Measurements from ENCODE around the gene IREB2.

The IREB2 gene

GRCh38 chr15:78437107-78437761 lies 782 bp upstream of the IREB2 start:
- DNase-seq (ENCODE audit: low spot score) = no peak

GRCh38 chr15:78438619-78439285 lies 736 bp downstream of the IREB2 start:
- DNase-seq (ENCODE audit: low spot score) = peak; percentile 12

DNA sequence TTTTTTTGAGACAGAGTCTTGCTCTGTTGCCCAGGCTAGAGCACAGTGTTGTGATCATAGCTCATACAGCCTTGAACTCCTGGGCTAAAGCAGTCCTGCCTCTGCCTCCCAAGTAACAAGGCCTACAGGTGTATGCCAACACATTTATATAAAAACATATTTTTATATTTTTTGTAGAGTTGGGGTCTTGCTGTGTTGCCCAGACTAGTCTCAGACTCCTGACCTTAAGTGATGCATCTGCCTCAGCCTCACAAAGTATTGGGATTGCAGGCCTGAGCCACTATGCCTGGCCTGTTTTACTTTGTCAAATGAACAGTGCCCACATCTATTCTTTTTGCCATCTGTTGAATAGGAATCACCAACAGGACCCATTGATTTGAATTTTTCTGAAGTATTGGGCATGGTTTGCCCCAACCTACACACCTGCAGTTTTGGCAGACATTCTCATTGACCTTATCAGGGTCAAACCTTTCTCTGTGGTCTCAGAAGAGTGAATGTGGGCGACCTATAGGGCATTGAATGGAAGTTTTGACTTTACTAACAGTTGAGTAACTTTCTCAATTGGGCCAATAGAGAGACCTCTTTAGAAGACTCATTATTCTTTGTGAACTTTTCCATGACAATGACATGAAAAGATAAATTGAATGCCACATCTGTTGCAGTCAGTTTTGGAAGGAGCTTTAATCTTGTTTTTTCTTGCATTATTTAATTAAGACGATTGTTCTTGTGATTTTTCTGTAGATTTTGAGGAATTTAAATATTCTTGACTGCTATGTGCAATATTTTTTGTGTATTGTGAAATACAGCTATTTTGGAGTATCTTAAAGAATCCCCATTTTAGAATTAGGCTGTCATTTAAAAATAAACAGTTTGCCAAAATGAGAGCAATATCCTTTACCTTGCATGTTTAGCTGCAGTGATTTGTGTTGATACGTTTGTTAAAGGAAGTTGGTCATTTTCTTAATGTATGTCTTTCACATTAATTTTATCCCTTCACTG lies 2.7 kb downstream of the IREB2 start:
- no peak for DNase-seq (ENCODE audit: low spot score)

GRCh38 chr15:78444255-78444654 lies 6.2 kb downstream of the IREB2 start:
- no peak for DNase-seq (ENCODE audit: low spot score)

GRCh38 chr15:78445875-78446274 lies 7.9 kb downstream of the IREB2 start:
- no peak for DNase-seq (ENCODE audit: low spot score)

GRCh38 chr15:78446551-78446950 lies 8.5 kb downstream of the IREB2 start:
- DNase-seq (ENCODE audit: low spot score) = no peak

DNA sequence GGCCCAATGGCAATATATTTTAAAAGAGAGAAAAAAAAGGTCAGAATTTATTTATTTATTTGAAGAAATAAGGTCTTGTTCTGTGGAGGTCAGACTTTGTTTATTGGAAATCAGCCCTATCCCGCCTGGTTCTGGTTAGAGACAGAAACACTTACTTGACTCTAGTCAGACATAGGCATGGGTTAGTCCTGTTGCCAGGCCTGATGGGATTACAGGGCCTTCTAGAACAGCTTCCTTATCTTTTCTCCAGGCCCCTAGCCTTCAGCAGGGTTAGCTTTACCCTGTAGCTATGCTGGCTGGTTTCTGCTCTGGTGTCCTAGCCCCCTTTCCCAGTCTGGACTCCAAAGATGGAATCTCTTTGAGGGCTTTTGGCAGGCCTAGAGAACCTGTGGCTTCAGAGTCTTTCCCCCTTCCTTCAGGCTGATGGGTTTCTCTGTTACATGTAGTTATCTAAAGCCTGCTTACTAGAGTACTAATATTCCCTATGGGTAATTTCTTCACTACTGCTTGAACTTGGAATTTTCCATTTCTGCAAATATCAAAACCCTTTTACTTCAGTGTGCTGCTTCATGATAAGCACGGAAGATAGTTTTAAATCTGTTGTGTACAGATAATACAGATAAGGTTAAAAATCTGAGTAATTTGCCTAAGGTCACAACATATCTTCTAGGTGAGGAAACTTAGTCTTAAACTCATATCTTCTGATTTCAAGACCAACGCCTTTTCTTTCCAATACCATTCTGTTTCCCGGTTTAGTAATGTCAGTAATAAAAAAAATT lies 10.6 kb downstream of the IREB2 start:
- DNase-seq (ENCODE audit: low spot score) = no peak

DNA sequence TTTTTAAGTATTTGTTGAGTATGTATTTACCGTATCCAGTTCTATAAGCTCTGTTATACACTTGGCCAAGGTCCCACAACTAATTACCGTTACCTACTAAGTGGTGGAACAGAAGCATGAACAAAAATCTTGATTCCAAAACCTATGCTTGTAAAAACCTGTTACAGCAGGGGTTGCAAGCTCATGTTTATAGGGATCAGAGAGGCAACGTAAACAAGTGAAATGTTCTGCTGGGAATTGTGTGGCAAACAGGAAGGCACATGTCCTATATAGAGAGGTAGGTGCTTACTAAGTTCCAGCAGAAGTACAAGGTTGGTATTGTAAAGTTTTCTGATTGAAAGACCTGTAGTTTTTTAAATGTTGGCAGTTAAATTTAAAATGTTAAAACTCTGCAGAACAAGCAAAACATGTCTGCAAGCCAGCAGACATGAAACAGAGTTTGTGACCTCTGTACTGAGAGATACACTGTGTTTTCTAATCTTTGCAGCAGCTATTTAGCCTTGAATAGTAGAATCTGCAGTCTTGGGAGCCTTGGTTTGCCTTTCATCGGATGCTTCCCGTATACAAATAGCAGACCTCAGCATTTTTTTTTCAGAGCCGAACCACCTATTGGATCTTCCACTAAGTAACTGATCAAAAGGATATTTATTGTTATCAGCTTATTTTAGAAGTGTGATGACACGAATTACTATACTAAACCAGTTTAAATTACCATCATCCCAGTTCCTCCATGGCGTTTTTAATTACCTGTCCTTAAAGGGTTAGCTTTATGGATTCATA lies 11.4 kb downstream of the IREB2 start:
- DNase-seq (ENCODE audit: low spot score) = no peak

- DNase-seq (ENCODE audit: low spot score) = no peak
Measured at GRCh38 chr15:78450285-78450858, 12.4 kb downstream of the IREB2 start.

DNA sequence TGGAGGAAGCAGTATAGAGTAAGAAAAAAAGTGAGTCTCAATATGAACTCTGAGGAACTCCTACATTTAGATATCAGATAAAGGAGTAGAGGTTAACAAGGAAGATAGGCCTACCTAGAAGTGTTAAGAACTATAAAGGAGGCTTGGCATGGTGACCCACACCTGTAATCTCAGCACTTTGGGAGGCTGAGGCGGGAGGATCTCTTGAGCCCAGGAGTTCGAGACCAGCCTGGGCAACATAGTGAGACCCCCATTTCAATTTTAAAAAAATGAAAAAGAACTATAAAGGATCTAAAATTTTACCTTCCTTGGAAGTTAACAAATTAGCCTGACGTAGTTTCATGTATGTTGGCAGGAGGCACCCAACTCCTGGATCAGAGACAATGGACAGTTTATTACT lies 14.5 kb downstream of the IREB2 start:
- DNase-seq (ENCODE audit: low spot score) = no peak

- DNase-seq (ENCODE audit: low spot score) = no peak
Measured at GRCh38 chr15:78453447-78453846, 15.4 kb downstream of the IREB2 start.

DNA sequence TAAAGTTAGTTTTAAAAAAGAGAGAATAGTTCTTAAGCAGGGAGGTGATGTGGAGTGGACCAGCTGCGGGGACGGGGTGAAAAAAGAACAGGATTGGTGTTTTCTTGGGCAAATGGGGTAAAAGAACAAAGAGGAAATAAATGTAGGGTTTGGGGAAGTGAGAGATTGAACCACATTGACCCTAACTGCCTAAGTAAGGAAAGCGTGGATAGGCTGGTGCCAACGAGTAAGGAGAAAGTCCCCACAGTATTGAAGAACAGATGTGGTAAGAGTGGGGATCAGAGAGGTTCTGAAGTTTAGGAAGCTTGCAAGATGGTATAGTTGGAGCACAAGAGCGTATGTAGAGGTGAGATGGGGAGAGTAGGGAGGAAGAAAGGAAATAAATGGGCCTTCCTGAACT lies 17.0 kb downstream of the IREB2 start:
- DNase-seq (ENCODE audit: low spot score) = no peak

- no peak for DNase-seq (ENCODE audit: low spot score)
Measured at GRCh38 chr15:78455749-78456148, 17.7 kb downstream of the IREB2 start.

DNA sequence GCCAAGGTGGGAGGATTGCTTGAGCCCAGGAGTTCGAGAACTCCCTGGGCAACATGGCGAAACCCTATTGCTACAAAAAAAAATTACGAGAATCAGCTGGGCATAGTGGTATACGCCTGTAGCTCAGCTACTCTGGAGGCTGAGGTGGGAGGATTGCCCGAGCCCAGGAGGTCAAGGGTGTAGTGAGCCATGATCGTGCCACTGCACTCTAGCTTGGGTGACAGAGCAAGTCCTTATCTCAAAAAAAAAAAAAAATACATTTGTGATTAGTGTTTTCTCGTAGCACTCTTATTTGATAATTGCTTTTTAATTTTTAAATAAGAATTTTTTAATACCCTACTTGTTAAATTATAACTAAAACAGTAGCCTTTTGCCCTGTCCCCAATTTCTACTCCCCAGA lies 18.4 kb downstream of the IREB2 start:
- no peak for DNase-seq (ENCODE audit: low spot score)

GRCh38 chr15:78457101-78457500 lies 19.1 kb downstream of the IREB2 start:
- DNase-seq (ENCODE audit: low spot score) = no peak

DNA sequence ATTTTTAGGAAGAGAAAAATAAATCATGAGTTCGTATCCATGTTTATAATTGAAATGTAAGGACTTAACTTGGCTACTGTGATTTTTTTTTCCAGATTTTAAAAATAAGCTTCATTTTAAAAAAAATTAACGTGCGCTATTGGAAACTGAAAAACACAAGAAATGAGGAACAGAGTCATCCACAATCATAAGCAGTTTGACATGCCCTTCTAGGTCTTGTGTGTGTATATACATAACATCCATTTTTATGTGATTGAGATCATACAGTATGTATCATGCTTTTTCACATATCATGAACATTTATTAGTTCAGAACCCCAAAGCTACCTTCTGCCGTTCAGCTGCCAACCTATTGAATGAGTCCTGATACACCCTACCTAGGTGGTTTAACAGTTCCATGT lies 22.7 kb downstream of the IREB2 start:
- DNase-seq (ENCODE audit: low spot score) = no peak

DNA sequence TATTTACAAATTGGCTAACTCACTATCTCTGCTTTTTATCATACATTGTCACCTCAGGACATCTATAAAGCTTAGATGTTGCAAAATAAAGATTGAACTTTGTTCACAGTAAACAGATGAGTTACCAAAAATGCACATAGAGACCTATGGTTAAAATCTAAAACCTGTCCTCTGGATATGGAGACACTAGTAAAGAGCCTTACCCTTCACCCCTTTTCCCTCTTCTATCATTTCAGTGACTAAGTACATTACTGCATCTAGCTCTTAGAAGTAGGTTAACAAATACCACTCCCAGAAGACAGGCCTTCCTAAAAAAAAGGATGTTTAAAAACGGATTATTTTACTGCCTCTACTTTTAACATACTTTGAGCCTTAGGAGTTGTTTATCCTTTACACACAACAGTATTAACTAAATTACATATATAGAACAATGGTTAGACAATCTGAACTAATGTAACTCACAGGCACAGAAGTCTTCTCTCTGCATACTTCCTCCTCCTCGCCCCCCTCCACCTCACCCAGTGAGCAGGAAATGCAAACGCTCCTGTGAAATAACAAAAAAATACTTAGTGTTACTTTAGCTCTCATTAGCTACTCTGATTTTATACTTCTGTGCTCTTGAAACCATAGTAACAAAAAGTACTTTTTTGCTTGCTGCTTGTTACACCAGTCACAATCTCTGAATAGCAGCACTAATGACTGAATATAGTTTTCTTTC lies 23.3 kb downstream of the IREB2 start:
- peak; percentile 34 for DNase-seq (ENCODE audit: low spot score)

GRCh38 chr15:78469031-78469430 lies 31.0 kb downstream of the IREB2 start:
- no peak for DNase-seq (ENCODE audit: low spot score)

- DNase-seq (ENCODE audit: low spot score) = no peak
Measured at GRCh38 chr15:78477295-78477694, 39.3 kb downstream of the IREB2 start.

- DNase-seq (ENCODE audit: low spot score) = no peak
Measured at GRCh38 chr15:78479650-78480049, 41.6 kb downstream of the IREB2 start.

Data from CD4-positive, alpha-beta T cell treated with Interleukin-15 for 4 hours (primary cell).